LNCAP (cell line): ENCODE data around the gene SLFNL1.

Experiments used
- CTCF ChIP-seq: fragments of 450-650 bp; IDR thresholded peaks from 2 replicates; pipeline ENCODE4 v1.5.1; 2017; ENCODE audit warnings: mild to moderate bottlenecking

SLFNL1 gene

GRCh38 chr1:40998668-40999067 is 22.9 kb downstream of the SLFNL1 start:
- TF ChIP-seq CTCF: no peak

- no peak for TF ChIP-seq CTCF
Measured at GRCh38 chr1:40997096-40997495, 24.4 kb downstream of the SLFNL1 start.

- TF ChIP-seq CTCF: no peak
Measured at GRCh38 chr1:40989066-40989465, 32.5 kb downstream of the SLFNL1 start.

- TF ChIP-seq CTCF: no peak
Measured at GRCh38 chr1:40988280-40988679, 33.2 kb downstream of the SLFNL1 start.

- no peak for TF ChIP-seq CTCF
Measured at GRCh38 chr1:40987439-40988276, 33.9 kb downstream of the SLFNL1 start.

GRCh38 chr1:40986956-40987355 is 34.6 kb downstream of the SLFNL1 start:
- no peak for TF ChIP-seq CTCF

- TF ChIP-seq CTCF: no peak
Measured at GRCh38 chr1:40986328-40986783, 35.2 kb downstream of the SLFNL1 start.
